C1 segment of cervical spinal cord (tissue), 14 donors: ENCODE measurements around the gene AP3S2.
"Not testable (repeated sequence)": the region's sequence is repeated elsewhere in the genome, so short reads cannot be mapped to it uniquely, and the experiment has no call there.

Experiments used
- DNase-seq, 14 donors: peaks; one replicate each; lab custom pipeline; 2025; lab: John Stamatoyannopoulos, UW

Gene AP3S2

GRCh38 chr15:89864958-89865739 is 28.6 kb downstream of the AP3S2 start:
- DNase-seq: no peak

- DNase-seq: no peak
Observed at GRCh38 chr15:89863918-89864317, 29.9 kb downstream of the AP3S2 start.

GRCh38 chr15:89860891-89861290 is 32.9 kb downstream of the AP3S2 start:
- DNase-seq: no peak

GRCh38 chr15:89860431-89860830 is 33.4 kb downstream of the AP3S2 start:
- no peak for DNase-seq

- no peak for DNase-seq
Observed at GRCh38 chr15:89858661-89859458, 34.9 kb downstream of the AP3S2 start.

GRCh38 chr15:89857673-89858072 is 36.1 kb downstream of the AP3S2 start:
- no peak for DNase-seq

- no peak for DNase-seq
Observed at GRCh38 chr15:89855948-89856347, 37.8 kb downstream of the AP3S2 start.

GRCh38 chr15:89854863-89855262 is 38.9 kb downstream of the AP3S2 start:
- not testable (repeated sequence) for DNase-seq

GRCh38 chr15:89852342-89852995 is 41.3 kb downstream of the AP3S2 start:
- DNase-seq: no peak

GRCh38 chr15:89851673-89852341 is 42.0 kb downstream of the AP3S2 start:
- no peak for DNase-seq

- no peak for DNase-seq
Observed at GRCh38 chr15:89848970-89849292, 44.9 kb downstream of the AP3S2 start.

- no peak for DNase-seq
Observed at GRCh38 chr15:89847101-89847500, 46.7 kb downstream of the AP3S2 start.

- DNase-seq: no peak
Observed at GRCh38 chr15:89845305-89845893, 48.4 kb downstream of the AP3S2 start.

GRCh38 chr15:89841962-89842361 is 51.8 kb downstream of the AP3S2 start:
- DNase-seq: no peak

- DNase-seq: no peak
Observed at GRCh38 chr15:89841306-89841705, 52.5 kb downstream of the AP3S2 start.

GRCh38 chr15:89839167-89839810 is 54.5 kb downstream of the AP3S2 start:
- DNase-seq: no peak

GRCh38 chr15:89837830-89838178 is 56.0 kb downstream of the AP3S2 start:
- no peak for DNase-seq

GRCh38 chr15:89837134-89837829 is 56.5 kb downstream of the AP3S2 start:
- no peak for DNase-seq

- DNase-seq: peak in 2 of 14 donors; percentile 2 to 35
Observed at GRCh38 chr15:89836267-89837133, 57.3 kb downstream of the AP3S2 start.

GRCh38 chr15:89835176-89835564 is 58.6 kb downstream of the AP3S2 start:
- DNase-seq: no peak
